Tibial nerve (tissue), 4 donors: ENCODE measurements around the gene SLC9A9.

ENCODE experiments used
- CTCF ChIP-seq, 5 experiments: fragments of 200-600 bp in 3 of 5; fragments of 450-650 bp in 2 of 5; sonication (generic) in 3 of 5; IDR thresholded peaks; one replicate each; pipeline ENCODE4 v1.5.1; 2016 to 2019; ENCODE audit warnings: antibody characterized with exemption in 5 of 5, mild to moderate bottlenecking in 3 of 5, moderate library complexity in 2 of 5
- EP300 ChIP-seq, 2 donors: sonication (generic); formaldehyde crosslinking; IDR thresholded peaks; one replicate each; pipeline ENCODE4 v1.6.1; 2017; ENCODE audit warnings: antibody characterized with exemption in 2 of 2, mild to moderate bottlenecking in 1 of 2
- POLR2A ChIP-seq, 2 donors: fragments of 450-650 bp; IDR thresholded peaks; one replicate each; pipeline ENCODE4 v1.6.1; 2017; ENCODE audit warnings: antibody characterized with exemption in 2 of 2, mild to moderate bottlenecking in 2 of 2, moderate library complexity in 2 of 2

- TF ChIP-seq CTCF (IDR thresholded peaks at IDR 0.05) (no peak), EP300 (IDR thresholded peaks at IDR 0.05) (no peak), POLR2A (IDR thresholded peaks at IDR 0.05) (no peak)
These were observed 49.5 kb upstream of the SLC9A9 start for GRCh38 chr3:143897576-143898295.
